SU-DHL-6 (cell line): ENCODE results near the gene RNF220.

ENCODE experiments used
- EZH2phosphoT487 ChIP-seq: fragments of 200-600 bp; sonication (generic), shearing (Covaris generic); conservative IDR thresholded peaks from 2 replicates; pipeline ENCODE4 v1.6.1; 2018; ENCODE audit warnings: mild to moderate bottlenecking, antibody characterized with exemption, low read length, moderate library complexity, mixed read lengths
- TF ChIP-seq, protein P1 (sequence below): fragments of 200-600 bp; sonication (generic); IDR thresholded peaks from one replicate; pipeline ENCODE4 v1.5.1; 2017; ENCODE audit warnings: antibody characterized with exemption, mild to moderate bottlenecking, low read length, moderate library complexity; ENCODE audit not compliant: insufficient read depth, poor library complexity, severe bottlenecking

DNA sequence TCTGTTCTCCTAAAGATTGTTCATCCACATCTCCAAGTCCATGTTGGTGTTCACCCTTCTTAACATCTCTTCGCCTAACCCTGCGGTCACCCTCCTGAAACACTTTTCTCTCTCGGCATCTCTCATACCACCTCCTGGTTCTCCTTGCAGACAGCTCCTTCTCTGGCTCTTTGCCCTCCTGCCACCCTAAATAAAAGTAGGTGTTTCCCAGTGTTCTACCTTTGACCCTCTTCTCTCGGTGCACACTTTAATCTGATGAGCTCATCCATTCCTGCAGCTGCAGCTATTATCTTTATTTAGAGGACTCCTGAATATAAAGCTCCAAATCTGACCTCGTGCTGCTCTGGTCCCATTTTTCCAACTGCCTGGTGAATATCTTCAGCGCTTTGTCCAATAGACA is 142.3 kb downstream of the RNF220 start:
- TF ChIP-seq, protein P1, sequence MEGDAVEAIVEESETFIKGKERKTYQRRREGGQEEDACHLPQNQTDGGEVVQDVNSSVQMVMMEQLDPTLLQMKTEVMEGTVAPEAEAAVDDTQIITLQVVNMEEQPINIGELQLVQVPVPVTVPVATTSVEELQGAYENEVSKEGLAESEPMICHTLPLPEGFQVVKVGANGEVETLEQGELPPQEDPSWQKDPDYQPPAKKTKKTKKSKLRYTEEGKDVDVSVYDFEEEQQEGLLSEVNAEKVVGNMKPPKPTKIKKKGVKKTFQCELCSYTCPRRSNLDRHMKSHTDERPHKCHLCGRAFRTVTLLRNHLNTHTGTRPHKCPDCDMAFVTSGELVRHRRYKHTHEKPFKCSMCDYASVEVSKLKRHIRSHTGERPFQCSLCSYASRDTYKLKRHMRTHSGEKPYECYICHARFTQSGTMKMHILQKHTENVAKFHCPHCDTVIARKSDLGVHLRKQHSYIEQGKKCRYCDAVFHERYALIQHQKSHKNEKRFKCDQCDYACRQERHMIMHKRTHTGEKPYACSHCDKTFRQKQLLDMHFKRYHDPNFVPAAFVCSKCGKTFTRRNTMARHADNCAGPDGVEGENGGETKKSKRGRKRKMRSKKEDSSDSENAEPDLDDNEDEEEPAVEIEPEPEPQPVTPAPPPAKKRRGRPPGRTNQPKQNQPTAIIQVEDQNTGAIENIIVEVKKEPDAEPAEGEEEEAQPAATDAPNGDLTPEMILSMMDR: no peak
- TF ChIP-seq EZH2phosphoT487: no peak
